NCI-H446 treated with DMSO at 0.1 percent for 48 hours (cell line): Measurements from ENCODE around the gene TOR4A.

Source experiments
- DNase-seq: peaks from one replicate; lab custom pipeline; 2025; lab: John Stamatoyannopoulos, UW

TOR4A gene

GRCh38 chr9:137277329-137278041, at the start of gene TOR4A:
TSS of gene TOR4A (plus strand) at chr9:137277726. CDS start at chr9:137278690, 964 bp downstream.
- no peak for DNase-seq

DNA sequence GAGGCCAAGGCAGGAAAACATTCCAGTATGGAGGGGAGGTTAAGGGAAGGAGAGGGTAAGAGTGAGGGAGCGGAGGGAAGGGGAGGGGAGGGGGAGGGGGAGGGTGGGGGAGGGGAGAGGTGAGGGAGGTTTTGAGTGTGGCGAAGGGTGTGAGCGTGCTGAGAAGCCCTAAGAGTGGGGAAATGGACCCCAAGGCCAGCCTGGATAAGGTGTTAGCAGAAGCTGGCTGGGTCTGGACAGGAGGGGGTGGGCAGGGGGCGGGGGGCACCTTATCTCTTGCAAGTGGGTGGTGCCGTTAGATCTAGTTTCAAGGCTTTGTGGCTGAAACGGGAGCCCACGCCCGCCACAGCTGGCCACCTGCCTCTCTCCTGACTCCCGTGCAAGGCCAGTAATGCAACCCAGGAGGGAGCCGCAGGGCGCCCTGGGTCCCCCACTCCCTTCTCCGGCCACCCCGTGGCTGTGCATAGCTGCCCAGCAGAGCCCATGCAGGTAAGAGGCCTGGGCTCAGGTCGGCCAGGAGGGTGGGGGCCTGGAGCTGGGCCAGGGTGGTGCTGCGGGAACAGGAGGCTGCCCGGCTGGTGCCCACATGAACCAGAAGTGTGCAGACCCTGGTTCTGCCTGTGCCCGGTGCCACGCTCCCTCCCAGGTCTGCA, 49.5 kb upstream of the TOR4A start:
- DNase-seq: no peak

- no peak for DNase-seq
These were observed 49.0 kb upstream of the TOR4A start for GRCh38 chr9:137228506-137228967.

DNA sequence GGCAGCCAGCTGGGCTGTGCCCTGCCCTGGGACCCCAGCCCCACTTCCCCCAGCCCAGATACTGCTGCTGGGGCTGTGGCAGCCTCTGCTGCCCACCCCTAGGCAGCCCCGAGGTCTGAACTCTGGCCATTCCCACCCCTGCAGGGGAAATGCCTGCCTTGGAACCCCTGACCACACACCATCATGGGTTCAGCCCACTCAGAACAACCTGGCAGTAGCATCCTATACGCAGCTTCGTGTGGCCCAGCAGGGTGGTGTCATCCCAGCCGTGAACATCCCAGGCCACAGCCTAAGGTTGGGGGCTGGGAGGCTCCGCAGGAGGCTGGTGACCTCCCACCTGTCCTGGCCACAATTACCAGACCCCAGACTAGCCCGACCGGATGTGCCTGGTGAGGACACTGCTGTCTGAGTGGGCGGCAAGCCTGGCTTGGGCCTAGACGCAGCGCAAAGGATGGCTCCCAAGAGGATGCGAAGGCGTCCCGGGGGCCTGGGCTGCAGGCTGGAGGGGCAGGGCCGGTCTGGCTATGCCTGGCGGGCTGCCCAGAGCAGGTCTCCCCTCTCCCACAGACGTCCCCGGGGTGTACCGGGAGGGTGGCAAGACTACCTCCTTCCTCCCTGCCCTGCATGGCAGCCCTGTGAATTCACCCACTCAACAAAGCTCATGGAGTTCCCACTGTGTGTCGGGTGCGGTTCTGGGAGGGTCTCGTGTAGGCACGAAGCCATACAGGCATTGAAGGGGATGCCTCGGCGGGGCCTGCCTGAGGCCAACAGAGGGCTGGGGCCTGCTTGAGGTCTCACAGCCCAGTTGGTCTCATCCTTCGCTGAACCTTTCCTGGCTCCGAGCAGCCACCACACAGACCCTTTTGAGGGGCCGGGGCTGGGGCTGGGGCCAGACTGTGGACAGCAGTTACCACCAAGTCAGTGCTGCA, 48.3 kb upstream of the TOR4A start:
- DNase-seq: no peak

- DNase-seq: no peak
These were observed 47.4 kb upstream of the TOR4A start for GRCh38 chr9:137229903-137230704.

- DNase-seq: no peak
These were observed 46.7 kb upstream of the TOR4A start, which contains the start of gene SLC34A3 for GRCh38 chr9:137230705-137231371. TSS of gene SLC34A3 (plus strand) at chr9:137230901. CDS start at chr9:137231703, 802 bp downstream.

DNA sequence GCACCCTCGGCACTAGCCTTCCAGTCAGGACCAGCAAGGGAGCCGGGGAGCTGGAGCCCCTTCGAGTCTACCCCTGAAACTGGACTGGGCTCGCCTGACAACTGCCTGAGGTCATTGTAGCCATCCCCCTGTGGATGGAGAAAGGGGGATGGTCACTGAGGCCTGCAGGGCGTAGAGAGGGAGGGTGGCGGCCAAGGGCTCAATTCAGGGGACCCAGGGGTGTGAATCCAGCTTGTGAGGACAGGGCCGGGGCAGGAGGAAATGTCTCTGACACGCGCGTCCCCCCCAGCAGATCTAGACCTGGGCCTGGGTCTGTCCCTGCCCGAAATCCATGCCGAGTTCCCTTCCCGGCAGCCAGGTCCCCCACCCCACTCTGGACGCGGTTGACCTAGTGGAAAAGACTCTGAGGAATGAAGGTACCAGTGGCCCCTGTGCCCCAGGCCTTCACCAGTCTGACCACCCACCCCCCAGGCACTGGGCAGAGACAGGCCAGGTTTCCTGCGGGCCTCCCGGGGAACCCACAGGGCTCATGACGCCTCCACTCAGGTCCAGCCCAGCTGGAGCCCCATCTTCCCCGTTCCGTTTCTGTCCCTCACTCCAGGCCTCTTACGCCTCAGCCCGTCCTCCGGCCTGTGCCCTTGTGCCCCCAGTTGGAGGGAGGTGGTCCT, 46.0 kb upstream of the TOR4A start:
- DNase-seq: no peak

DNA sequence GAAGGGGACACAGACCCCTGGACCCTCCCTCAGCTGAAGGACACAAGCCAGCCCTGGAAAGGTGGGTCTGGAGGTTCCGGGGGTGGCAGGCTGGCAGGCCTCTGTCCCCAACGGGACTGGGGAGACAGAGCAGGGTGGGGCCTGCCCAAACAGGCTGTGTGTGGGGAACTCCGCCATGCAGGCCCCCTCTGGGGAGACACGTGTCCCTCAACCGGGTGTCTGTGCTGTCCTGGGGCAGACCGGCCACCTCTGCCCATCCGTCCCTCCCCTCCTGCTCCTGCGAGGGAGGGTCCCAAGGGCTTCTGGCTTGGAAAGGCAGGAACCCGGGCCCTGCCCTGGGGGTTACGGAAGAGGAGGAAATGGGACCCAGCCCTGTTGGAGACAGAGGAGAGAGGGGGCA, 45.4 kb upstream of the TOR4A start:
- DNase-seq: no peak

DNA sequence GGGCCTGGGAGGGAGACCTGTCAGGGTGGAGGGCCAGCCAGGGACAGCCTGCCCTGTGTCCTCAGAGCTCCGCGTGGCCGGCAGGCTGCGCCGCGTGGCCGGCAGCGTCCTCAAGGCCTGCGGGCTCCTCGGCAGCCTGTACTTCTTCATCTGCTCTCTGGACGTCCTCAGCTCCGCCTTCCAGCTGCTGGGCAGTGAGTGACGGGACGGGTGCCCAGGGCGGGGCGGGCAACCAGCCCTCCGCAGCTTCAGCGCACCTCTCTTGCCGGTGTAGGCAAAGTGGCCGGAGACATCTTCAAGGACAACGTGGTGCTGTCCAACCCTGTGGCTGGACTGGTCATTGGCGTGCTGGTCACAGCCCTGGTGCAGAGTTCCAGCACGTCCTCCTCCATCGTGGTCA, 45.0 kb upstream of the TOR4A start:
- DNase-seq: no peak

DNA sequence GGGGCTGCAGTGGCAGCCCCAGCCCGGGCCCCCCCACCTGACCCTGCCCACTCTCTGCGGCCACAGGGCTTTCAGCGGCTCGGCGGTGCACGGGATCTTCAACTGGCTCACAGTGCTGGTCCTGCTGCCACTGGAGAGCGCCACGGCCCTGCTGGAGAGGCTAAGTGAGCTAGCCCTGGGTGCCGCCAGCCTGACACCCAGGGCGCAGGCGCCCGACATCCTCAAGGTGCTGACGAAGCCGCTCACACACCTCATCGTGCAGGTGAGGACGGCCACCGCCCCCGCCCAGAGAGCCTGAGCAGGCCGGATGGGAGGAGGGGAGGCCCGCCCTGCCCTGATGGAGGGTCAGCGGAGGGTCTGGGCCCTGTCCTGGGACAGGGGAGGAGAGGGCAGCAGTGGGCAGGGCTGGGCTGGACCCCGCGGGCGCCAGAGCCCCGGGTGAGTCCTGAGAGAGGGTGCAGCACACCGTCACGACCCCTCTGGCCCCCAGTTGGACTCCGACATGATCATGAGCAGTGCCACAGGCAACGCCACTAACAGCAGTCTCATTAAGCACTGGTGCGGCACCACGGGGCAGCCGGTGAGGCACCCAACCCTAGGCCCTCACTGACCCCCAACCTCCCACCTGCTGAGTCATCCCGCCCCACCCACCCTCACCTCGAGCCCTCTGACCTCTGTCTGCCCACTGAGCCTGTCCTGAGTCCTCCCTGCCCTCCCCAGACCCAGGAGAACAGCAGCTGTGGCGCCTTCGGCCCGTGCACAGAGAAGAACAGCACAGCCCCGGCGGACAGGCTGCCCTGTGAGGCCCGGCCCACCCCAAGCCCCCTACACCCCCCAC, 44.2 kb upstream of the TOR4A start:
- no peak for DNase-seq

GRCh38 chr9:137234055-137234697, 43.4 kb upstream of the TOR4A start:
- DNase-seq: no peak

- no peak for DNase-seq
These were observed 42.6 kb upstream of the TOR4A start for GRCh38 chr9:137234758-137235423.

GRCh38 chr9:137235424-137236237, 41.9 kb upstream of the TOR4A start:
- DNase-seq: no peak

GRCh38 chr9:137236238-137236935, 41.1 kb upstream of the TOR4A start:
- peak; percentile 17 for DNase-seq

GRCh38 chr9:137236936-137237421, 40.5 kb upstream of the TOR4A start:
- DNase-seq: no peak
